Measurements from ENCODE around the gene MRPL18. TPM values are rescaled to one million over a fixed set of nuclear protein-coding genes. Genes with fewer than 3 reads are reported as not detected.

Gene MRPL18
- total and polyA plus RNA-seq, 9 of the 15 experiments (the other 6 are each of a cell fraction or from before 2014, with no cell fraction given), result 149 to 456 (median 196) TPM

DNA sequence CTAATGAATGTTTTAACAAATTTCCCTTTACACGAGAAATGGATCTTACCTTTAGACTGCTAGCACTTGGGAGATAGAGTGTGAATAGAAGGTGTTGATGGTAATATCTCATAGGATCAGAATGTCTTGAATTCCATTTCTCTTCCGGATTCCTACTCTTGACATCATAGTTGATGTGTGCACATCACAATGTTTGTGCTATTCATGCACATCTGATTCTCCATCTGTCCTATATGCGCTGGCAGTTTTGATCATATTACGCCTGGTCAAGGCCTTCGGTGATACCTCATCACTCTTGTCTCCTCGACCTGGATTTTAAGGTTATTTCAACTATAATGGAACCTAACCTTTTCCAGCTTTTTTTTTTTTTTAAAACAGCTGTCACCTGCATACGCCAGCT, 45.2 kb upstream of the MRPL18 start:
- ChIA-PET CTCF (ENCODE audit: low intra/inter-chr PET ratio) (no interaction called here), POLR2A (interaction anchor here (1.3 to 2.3 kb wide), 4 partner anchors 8 to 52 kb away, joined by 3 to 7 read pairs (median 5); partner anchors contain the start of gene SOD2)
- no peaks in the 10 kb centered on the region for H3K27me3 ChIP-seq (ENCODE audit: control insufficient read depth in 2 of 2, insufficient read depth in 2 of 2, low read length in 2 of 2)
- peaks cover 99% of the 10 kb centered on the region for H3K36me3 ChIP-seq (ENCODE audit: control insufficient read depth, insufficient read depth, low read length)
- 94% methylated on average over 7 of the region's 7 CpGs for WGBS (ENCODE audit: insufficient coverage, low coverage, missing lambda C conversion rate)
- peaks cover 3% of the 10 kb centered on the region for H3K9me1 ChIP-seq (ENCODE audit: control insufficient read depth, insufficient read depth, low read length)
- no peak overlapping the region for H3K4me2 ChIP-seq (ENCODE audit: insufficient read depth, low read length)
- H4K20me1 ChIP-seq (replicated peaks; ENCODE audit: control insufficient read depth, insufficient read depth, low read length), result no peaks in the 10 kb centered on the region
- H3K79me2 ChIP-seq (ENCODE audit: control insufficient read depth, insufficient read depth, low read length), result peaks cover 43% of the 10 kb centered on the region
- no peaks in the 10 kb centered on the region for H3K4me1 ChIP-seq (replicated peaks in 1 of 2; ENCODE audit: control insufficient read depth in 2 of 2, insufficient read depth in 2 of 2, low read length in 2 of 2)
- intact Hi-C loops (cut with micrococcal nuclease), result no loop called here
- no peaks in the 10 kb centered on the region for H3K9me3 ChIP-seq (replicated peaks; ENCODE audit: control insufficient read depth, insufficient read depth, low read depth, low read length)
- ATAC-seq (no peak), DNase-seq (ENCODE audit: extremely low read depth in 1 of 4, low spot score in 3 of 4) (no peak), FAIRE-seq (no peak)
- H3K9ac ChIP-seq (ENCODE audit: insufficient read depth in 1 of 2, low read depth in 2 of 2, low read length in 2 of 2), result no peak overlapping the region
- no TSS peak for BruUV-seq (replicated peaks)
- no peak overlapping the region for H2AFZ ChIP-seq (ENCODE audit: low read depth, low read length)
- H3K4me3 ChIP-seq, result no peak overlapping the region
- no peak overlapping the region for H3K27ac ChIP-seq (ENCODE audit: extremely low read depth, low read depth, low read length)
- in situ Hi-C loops (cut with MboI), result no loop called here
- TF ChIP-seq CHAMP1 (IDR thresholded peaks at IDR 0.05) (no peak), MEIS2 (IDR thresholded peaks at IDR 0.05; ENCODE audit: partially characterized antibody) (no peak), SRSF3 (IDR thresholded peaks at IDR 0.05; ENCODE audit: insufficient read depth, low read length) (no peak), TCF3 (CRISPR knock-in tag; IDR thresholded peaks at IDR 0.05) (no peak), CBX5 (IDR thresholded peaks at IDR 0.05; ENCODE audit: borderline replicate concordance, low read depth) (no peak), NCOA4 (IDR thresholded peaks at IDR 0.05; ENCODE audit: partially characterized antibody) (no peak), ESRRA (IDR thresholded peaks at IDR 0.05; ENCODE audit: borderline replicate concordance, low read depth) (no peak), ZNF551 (CRISPR knock-in tag; IDR thresholded peaks at IDR 0.05) (no peak), ZNF778 (CRISPR knock-in tag; IDR thresholded peaks at IDR 0.05) (no peak), KDM5B (IDR thresholded peaks at IDR 0.05; ENCODE audit: insufficient replicate concordance, low read depth, low read length) (no peak), LARP7 (IDR thresholded peaks at IDR 0.05) (no peak), NFXL1 (CRISPR knock-in tag; IDR thresholded peaks at IDR 0.05) (no peak), TCF7 (IDR thresholded peaks at IDR 0.05; ENCODE audit: borderline replicate concordance) (no peak)
- TF ChIP-seq, protein P1, sequence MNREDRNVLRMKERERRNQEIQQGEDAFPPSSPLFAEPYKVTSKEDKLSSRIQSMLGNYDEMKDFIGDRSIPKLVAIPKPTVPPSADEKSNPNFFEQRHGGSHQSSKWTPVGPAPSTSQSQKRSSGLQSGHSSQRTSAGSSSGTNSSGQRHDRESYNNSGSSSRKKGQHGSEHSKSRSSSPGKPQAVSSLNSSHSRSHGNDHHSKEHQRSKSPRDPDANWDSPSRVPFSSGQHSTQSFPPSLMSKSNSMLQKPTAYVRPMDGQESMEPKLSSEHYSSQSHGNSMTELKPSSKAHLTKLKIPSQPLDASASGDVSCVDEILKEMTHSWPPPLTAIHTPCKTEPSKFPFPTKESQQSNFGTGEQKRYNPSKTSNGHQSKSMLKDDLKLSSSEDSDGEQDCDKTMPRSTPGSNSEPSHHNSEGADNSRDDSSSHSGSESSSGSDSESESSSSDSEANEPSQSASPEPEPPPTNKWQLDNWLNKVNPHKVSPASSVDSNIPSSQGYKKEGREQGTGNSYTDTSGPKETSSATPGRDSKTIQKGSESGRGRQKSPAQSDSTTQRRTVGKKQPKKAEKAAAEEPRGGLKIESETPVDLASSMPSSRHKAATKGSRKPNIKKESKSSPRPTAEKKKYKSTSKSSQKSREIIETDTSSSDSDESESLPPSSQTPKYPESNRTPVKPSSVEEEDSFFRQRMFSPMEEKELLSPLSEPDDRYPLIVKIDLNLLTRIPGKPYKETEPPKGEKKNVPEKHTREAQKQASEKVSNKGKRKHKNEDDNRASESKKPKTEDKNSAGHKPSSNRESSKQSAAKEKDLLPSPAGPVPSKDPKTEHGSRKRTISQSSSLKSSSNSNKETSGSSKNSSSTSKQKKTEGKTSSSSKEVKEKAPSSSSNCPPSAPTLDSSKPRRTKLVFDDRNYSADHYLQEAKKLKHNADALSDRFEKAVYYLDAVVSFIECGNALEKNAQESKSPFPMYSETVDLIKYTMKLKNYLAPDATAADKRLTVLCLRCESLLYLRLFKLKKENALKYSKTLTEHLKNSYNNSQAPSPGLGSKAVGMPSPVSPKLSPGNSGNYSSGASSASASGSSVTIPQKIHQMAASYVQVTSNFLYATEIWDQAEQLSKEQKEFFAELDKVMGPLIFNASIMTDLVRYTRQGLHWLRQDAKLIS (CRISPR knock-in tag; IDR thresholded peaks at IDR 0.05), result no peak
- TF ChIP-seq, protein P2, sequence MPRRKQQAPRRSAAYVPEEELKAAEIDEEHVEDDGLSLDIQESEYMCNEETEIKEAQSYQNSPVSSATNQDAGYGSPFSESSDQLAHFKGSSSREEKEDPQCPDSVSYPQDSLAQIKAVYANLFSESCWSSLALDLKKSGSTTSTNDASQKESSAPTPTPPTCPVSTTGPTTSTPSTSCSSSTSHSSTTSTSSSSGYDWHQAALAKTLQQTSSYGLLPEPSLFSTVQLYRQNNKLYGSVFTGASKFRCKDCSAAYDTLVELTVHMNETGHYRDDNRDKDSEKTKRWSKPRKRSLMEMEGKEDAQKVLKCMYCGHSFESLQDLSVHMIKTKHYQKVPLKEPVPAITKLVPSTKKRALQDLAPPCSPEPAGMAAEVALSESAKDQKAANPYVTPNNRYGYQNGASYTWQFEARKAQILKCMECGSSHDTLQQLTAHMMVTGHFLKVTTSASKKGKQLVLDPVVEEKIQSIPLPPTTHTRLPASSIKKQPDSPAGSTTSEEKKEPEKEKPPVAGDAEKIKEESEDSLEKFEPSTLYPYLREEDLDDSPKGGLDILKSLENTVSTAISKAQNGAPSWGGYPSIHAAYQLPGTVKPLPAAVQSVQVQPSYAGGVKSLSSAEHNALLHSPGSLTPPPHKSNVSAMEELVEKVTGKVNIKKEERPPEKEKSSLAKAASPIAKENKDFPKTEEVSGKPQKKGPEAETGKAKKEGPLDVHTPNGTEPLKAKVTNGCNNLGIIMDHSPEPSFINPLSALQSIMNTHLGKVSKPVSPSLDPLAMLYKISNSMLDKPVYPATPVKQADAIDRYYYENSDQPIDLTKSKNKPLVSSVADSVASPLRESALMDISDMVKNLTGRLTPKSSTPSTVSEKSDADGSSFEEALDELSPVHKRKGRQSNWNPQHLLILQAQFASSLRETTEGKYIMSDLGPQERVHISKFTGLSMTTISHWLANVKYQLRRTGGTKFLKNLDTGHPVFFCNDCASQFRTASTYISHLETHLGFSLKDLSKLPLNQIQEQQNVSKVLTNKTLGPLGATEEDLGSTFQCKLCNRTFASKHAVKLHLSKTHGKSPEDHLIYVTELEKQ (CRISPR knock-in tag; IDR thresholded peaks at IDR 0.05), result no peak

All from K562 (cell line).